ENCODE results near the gene PNMA6F.

DNA sequence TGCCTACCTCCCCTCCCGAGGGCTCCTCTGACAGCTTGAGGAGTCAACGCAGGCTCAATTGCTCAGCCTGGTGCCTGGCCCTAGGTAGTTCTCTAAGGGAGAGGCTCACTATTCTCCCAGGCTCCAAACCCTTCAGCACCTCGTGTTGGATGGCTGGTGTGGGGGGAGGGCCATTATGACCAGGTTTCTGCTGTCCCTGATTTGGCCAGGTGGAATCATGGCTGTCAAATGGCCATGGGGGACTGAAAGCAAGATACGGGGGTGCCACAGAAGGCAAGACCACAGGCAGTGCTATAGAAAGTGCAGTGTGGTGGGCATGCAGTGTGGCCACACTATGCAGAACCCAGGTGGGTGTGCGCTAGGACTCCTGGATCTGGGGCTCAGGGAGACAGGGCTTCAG lies 9.5 kb downstream of the PNMA6F start:
- TF ChIP-seq CTCF (IDR thresholded peaks at IDR 0.05): no peak
- TF ChIP-seq POLR2A (IDR thresholded peaks at IDR 0.05): no peak
